ENCODE data around the gene THAP8.
A peak's percentile ranks its signal among the peaks of the same experiment; 100 is the strongest.

- TF ChIP-seq CTCF (IDR thresholded peaks at IDR 0.05): peak; percentile 46
- TF ChIP-seq EZH2 (IDR thresholded peaks at IDR 0.05): no peak
- no peak for TF ChIP-seq EZH2phosphoT487 (IDR thresholded peaks at IDR 0.05)
These were observed at the start of gene THAP8 for GRCh38 chr19:36054119-36054732.

Measured in neural progenitor cell (in vitro differentiated cells).